CMK (cell line): Measurements from ENCODE around the gene ADPRS.

Experiments
- DNase-seq: peaks from one replicate; pipeline ENCODE4 v3.0.0-alpha.2; 2010; ENCODE audit warnings: low read depth

Gene ADPRS, protein sequence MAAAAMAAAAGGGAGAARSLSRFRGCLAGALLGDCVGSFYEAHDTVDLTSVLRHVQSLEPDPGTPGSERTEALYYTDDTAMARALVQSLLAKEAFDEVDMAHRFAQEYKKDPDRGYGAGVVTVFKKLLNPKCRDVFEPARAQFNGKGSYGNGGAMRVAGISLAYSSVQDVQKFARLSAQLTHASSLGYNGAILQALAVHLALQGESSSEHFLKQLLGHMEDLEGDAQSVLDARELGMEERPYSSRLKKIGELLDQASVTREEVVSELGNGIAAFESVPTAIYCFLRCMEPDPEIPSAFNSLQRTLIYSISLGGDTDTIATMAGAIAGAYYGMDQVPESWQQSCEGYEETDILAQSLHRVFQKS

DNA sequence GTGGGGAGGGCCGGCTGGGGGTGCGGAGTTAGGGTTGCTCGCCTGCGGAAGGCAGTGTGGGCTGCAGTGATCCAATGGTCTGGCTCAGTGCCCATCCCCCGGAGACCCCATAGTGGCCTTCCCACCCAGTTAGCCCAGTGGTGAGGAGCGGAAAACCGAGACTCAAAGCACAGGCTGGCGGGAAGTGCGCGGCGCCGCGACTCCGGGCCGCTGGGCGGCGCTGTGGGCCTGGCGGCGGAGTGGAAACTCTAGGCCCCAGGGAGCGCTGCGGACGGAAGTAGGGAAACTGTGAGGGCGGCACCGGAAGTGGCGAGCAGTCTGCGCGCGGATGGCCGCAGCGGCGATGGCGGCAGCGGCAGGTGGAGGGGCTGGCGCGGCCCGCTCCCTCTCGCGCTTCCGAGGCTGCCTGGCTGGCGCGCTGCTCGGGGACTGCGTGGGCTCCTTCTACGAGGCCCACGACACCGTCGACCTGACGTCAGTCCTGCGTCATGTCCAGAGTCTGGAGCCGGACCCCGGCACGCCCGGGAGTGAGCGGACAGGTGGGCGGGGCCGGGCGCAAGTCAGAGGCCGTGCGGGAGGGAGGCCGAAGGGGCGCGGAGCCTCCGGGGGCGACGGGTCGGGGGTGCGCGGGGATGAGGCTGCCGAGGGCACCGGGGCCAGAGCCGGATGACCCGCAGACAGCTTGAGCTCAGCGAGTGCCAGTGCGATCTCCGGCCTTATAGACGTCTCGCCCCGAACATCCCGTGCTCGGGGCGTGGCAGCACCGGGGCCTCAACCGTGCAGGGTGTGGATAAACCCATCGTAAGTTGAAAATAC, at the start of gene ADPRS:
ADPRS (plus strand) TSS at position 316 of the 816 bp plus-strand sequence; CDS start at position 329, 13 bp downstream.
- DNase-seq, result peak; percentile 91

DNA sequence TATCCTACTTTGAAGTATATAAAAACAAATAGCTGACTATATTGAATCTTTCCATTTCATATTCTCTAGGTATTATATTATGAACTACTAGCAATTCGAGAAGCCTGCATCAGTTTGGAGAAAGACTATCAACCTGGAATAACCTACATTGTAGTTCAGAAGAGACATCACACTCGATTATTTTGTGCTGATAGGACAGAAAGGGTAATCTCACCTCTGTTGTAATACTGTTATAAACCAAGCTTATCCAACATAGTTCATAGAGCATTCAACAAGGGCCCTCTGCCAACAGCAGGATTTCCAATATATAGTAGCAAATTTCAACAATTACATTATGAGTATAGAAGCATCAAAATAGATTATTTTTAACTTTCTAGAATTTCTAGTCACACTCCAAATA, 48.5 kb upstream of the ADPRS start:
- DNase-seq, result no peak

DNA sequence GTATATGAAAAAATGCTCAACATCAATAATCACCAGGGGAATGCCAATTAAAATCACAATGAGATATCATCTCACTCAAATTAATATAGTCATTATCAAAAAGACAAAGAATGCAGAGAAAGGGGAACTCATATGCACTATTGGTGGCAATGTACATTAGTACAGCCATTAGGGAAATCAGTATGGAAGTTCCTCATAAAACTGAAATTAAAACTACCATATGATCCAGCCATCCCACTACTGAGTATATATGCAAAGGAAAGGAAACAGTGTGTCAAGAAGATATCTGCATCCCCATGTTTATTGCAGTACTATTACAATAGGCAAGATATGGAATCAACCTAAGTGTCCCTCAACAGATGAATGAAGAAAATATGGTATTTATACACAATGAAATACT, 36.9 kb upstream of the ADPRS start:
- DNase-seq, result no peak

DNA sequence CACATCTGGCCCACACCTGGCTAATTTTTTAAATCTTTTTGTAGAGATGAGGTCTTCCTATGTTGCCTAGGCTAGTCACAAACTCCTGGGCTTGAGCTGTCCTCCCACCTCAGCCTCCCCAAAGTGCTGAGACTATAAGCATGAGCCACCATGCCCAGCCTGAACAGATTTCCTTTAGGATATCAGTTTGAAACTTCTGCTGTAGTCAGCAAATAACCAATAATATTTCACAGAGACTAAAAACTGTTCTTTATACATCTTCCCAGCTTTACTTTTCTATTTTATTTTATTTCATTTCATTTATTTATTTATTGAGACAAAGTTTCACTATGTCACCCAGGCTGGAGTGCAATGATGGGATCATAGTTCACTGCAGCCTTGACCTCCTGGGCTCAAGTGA, 34.7 kb upstream of the ADPRS start:
- DNase-seq, result no peak

DNA sequence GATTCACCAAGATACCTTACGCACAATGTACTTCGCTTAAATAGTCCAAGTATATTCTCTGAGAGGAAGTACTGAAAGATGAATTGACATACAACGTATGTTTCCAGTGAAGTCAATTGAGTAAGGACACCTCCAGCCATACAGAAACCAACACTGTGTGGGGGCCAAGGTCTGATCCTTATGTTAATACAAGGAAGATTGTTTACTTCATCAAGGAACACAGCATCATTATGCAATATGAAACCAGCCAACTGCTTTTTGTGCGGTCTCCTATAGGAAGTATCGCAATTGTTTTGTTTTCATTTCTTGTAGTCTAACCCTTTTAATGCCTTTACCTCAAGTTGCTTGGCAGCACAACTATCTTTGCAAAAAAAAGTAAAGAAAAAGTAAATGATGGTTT, 33.0 kb upstream of the ADPRS start:
- no peak for DNase-seq

DNA sequence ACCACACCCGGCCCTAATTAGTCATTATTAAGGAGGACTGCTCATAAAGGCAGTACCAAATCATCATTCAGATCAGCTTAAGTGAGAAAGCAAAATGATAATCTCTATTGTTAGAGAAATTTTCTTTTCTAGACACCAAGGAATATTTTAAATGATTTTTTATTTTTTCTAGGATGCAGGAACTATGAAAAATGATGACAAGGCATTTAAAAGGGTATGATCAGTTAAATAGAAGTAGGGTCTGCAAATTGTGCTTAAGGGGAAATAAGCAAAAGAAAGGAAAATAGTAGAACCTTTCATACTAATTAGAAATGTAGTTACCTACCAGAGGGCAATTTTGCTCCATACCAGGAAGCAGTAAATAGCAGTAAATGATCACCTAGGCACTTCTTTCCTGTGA, 26.4 kb upstream of the ADPRS start:
- DNase-seq, result no peak

DNA sequence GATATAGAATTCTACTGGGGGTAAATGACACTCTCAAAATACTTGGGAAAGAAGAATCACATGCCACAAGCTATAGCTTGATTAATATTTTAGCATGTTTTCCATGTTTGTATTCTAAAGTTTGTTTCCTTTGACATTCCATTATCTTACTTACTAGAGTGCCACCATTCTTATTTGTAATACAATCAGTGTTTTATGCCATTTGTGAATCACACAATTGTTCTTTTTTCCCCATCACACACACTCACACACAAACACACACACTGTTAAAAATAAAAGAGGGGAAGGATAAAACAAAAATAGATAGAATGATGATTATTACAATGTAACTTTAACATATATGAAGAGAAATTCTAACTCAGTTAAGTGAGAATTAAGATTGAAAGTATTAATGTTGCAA, 20.8 kb upstream of the ADPRS start:
- no peak for DNase-seq

DNA sequence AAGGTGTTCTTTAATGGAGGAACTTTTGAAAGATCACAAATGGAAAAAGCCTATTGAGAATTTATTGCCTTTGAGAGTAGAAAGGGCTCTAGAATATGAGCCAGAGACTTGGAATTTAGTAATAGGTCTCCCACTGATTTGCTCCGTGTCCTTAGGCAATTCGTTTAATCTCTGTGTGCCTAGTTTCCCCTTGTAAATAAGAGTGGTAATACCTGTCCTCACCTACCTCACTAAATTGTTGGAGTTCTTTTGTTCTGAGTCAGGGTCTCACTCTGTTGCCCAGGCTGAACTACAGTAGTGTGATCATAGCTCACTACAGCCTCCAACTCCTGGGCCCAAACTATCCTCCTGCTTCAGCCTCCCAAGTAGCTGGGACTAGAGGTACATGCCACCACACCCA, 19.8 kb upstream of the ADPRS start:
- DNase-seq, result no peak

DNA sequence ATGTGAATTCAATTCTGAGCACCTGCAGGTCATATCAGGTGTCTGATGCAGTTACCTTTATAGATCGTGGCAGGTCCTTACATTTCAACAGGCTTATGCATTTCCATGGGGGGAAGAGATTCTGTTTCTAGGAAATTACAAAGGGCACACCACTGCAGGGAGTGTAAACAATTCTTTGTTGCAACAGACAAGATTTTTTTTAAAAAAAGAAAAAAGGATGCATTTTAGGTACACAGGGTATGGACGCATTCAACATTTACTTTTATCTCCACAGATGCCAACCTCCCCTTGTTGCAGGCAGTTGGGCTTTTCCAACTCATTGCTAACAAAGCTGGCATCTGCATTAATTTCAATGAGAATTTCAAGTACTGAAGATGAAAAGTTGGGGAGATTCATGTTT, 18.3 kb upstream of the ADPRS start:
- no peak for DNase-seq

DNA sequence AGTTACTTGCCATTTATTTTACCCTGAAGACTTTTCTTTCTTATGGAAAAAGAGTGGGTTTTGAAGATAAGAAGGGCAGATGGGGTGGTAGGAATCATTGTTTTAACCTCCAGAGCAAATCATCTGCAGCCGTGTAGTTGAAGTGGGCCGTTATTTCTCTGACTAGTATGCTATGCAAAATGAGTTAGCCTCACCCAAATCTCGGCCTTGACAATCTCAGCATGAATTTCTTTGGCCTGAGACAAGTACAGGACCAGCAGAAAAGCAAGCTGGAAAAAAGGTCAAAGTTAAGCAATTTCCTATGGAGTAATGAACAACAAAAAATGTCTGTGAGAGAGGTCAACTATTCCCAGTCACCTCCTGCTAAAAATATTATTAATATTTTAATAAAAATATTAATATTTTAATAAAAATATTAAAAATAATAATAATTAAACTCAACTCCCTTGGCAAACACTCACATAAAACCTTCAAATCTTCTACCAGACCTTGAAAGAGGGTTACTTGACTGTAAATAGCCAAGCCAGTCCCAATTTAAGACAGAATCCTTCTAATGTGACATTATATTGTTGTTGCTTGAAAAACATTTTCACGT, 11.6 kb upstream of the ADPRS start:
- no peak for DNase-seq

DNA sequence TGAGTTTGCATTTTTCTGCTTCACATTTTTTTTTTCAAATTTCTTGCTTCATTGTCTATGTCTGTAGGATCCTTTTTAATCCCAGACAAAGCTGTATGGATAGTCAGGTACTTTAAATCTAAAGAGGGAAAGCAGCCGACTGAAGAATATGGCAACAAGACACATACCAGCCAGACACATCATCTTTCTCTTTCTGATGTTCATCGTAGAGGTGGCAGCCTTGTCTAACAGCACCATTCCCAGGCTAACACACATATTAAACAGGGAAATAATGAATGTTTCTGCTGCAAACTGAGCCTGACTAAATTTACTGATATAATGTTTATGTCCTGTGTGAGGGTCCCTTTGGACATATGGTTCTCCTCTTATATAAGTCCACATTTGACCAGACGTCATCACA, 8.5 kb upstream of the ADPRS start:
- DNase-seq, result no peak

DNA sequence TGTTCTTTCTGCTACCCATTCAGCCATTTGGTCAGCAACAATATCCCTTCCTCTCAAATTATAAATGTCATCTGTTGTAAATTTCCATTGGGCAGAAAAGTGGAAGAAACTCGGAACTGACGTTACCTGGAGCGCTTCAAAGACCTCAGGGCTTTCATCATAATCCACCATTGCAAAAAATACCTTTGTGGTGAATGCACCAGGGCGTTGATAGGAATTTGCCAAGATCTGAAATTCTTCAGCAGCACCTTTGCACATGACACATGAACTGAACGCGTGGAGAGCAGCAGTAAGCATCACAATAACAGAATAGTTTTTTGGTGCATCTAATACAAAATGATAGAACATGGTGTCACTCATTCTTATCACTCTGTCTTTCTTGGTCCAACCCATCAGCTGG, 7.9 kb upstream of the ADPRS start:
- DNase-seq, result no peak

DNA sequence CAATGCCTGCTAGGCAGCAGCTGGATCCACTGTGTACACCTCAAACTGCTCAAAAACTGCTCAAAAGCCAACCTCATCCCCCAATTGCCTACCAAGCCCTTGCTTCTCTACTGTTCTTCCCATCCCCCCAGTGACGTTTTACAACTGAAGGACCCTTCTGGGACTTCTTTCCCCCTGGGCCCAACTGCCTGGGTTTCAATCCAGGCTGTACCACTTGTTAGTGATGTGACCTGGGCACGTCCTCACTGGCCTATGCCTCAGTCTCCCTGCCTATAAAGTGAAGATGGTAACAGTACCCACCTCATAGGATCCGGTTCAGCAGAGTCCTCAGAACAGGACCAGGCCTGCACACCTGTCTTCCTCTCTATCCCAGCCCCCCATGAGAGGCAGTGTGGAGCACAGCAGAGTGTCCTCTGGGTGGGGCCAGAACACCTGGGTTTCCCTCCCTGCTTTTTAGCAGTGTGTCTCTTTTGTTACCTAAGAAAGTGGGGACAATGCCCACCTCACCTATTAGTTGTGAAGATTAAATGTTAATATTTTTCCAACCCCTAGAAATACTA, 6.7 kb upstream of the ADPRS start:
- DNase-seq, result no peak

DNA sequence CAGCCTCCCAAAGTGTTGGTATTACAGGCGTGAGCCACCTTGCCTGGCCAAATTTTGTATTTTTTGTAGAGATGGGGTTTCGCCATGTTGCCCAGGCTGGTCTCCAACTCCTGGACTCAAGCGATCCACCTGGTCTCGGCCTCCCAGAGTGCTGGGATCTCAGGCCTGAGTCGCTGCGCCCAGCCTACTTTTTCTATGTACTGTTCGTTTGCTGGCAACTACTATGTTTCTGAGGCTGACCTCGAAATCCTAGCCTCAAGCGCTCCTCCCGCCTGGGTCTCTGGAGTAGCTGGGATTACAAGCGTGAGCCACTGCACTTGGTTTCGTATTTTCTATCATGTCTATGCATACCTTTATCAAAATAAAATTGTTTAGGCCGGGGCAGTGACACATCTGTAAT, 5.5 kb upstream of the ADPRS start:
- no peak for DNase-seq

DNA sequence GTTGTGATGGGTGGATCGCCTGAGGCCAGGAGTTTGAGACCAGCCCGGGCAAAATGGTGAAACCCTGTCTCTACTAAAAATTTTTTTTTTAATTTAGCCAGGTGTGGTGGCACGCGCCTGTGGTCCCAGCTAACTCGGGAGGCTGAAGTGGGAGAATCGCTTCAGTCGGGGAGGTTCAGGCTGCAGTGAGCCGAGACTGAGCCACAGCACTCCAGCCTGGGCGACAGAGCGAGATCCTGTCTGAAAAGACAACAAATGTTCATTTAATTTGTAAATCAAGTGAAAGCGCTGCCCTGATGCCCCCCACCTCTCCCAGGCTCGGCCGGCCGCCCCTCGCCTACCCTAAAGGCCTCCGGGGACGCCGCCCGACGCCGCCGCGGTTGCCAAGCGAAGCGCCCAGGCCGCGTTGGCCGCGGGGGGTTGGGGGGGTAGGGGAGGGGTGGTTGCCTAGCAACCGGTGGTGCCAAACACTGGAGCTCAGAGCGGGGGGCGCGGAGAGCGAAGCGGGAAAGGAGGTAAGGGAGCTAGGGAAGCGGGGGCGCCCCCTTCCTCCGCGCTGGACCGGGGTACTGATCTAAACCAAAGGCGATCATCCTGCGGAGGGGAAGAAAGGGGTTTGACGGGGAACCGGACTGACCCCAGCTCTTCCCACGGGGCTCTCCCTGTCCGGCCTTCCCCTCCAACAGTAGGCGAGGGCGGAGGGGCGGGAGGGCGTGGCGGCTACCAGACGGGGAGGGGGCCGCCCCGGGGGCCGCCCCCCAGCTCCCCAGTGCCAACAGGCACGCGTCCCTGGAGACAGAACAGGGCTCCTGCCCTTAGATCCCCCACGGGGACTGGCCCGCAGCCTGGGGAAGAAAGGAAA, 4.8 kb upstream of the ADPRS start, which contains the start of gene TEKT2:
TEKT2 (plus strand) TSS at position 460 of the 862 bp plus-strand sequence. CDS start 828 bp downstream, outside the sequence.
- DNase-seq, result peak; percentile 45

DNA sequence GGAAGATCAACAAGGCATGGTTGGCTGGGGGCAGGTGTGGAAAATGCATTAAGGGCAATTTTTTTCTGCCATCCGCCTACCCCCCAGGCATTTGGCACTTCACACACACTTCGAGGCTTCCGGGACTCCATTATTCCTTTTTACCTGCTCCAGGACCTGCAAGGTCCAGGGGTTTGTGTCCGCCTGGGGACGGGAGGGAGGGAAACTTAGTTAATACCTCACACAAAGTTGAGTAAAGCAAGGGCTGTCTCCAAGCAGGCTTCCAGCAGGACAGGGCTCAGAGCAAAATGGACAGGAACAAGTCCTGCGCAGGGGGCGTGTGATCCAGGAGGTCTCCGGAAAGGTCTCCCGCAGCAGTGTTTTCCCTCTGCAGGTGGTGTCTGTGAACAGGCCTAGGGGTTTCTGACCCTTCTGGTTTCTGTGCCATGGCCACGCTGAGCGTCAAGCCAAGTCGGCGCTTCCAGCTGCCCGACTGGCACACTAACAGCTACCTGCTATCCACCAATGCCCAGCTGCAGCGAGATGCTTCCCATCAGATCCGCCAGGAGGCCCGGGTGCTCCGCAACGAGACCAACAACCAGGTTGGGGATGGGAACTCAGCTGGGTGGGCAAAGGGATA, 4.1 kb upstream of the ADPRS start:
- no peak for DNase-seq

DNA sequence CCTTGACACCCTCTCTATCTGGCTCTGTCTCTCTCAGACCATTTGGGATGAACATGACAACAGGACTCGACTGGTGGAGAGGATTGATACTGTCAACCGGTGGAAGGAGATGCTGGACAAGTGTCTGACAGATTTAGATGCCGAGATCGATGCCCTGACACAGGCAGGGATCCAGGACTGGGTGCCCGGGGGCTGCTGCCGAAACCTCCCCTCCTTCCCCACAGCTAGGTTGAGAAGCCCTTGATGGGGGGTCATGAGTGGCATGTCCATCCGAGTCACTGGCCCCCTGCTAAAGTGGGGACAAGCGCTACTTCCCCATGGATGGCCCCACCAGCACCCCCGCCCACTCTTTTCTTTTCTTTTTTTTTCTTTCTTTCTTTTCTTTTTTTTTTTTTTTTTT, 3.6 kb upstream of the ADPRS start:
- DNase-seq, result no peak

DNA sequence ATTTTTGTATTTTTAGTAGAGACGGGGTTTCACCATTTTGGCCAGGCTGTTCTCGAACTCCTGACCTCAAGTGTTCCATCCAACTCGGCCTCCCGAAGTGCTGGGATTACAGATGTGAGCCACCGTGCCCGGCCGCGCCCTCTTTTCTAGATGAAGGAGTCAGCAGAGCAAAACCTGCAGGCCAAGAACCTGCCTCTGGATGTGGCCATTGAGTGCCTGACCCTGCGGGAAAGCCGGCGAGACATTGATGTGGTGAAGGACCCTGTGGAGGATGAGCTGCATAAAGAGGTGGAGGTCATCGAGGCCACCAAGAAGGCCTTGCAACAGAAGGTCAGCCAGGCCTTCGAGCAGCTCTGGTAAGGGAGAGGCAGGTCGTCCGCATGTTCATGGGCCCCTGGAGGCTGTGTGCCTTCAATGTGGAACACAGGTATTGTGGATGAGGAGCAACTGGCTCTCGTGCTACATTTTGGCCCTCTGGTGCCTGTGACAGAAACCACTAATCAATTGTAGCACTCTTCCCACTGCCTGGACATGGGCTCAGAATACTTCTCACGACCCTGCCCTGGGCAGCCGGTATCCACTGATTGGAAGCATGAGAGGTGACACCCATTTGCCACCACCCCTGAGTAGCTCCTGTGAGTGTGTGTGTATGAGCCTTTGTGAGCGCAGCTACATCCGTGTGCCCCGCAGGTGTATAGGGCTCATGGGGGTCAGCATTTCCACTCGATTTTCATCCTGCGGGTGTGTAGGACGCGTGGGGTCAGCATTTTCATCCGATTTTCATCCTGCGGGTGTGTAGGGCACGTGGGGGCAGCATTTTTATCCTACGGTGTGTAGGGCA, 2.8 kb upstream of the ADPRS start:
- no peak for DNase-seq

DNA sequence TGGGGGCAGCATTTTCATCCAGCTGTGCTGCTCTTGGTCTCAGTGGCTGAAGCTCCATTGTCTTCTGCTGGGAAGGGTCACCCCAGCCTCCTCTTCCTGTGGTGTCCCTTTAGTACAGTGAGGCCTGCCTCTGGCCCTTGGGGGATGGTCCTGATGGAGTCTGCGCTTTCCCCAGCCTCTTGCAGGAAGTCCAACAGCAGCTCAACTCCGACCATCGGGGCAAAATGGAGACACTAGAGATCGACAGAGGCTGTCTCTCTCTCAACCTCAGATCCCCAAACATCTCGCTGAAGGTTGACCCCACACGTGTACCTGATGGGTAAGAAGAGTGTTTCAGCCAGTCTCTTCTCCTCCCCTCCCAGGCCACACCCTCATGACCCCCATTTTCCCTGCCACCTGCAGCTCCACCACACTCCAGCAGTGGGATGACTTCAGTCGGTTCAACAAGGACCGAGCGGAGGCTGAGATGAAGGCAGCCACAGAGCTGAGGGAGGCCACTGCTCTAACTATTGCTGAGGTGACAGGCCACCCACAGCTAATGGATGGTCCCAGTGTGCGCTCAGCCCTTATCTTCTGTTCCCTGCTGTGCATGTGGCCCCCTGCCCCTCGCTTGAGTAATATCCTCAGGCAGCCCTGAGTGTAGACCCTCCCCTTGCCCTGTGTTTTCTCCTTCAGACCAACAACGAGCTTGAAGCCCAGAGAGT, 2.0 kb upstream of the ADPRS start:
- no peak for DNase-seq
